Measurements from ENCODE around the gene SLC25A42. TPM values are rescaled to one million over a fixed set of nuclear protein-coding genes. Genes with fewer than 3 reads are reported as not detected.

SLC25A42 gene
- total and polyA plus RNA-seq, 2 donors (not counting 1 experiment from before 2014, with no cell fraction given): 36.5 to 83.9 TPM

DNA sequence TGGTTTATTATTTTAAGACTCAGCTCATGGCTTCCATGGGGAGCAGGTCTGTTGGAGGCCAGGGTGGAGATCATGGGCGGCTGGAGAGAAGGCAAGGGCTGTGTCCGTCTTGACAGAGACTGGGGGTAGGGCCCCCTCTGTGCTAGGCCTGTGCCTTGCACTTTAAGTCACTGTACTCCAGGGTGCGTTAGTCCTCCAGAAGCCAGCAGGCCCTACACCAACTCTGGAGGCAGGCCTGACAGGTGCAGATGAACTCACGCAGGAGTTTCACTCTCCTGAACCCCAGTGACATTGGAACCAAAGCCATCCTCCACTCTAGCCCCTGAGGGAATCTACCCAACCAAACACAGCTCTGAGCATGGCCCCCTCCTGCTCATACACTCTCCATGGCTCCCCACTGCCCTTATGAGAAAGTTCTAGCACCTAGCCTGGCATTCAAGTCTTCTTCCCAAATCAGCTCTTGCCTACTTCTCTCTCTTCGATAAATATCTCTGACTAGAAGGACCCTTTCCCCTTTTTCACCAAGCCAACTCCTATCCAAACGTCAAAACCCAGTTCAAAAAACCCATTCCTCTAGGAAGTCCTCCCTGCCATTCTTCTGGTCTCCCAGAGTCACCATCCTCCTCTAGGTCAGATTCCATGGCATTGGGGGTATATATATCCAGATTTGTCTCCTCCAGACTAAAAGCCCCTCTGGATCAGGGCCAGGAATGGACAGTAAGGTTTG is 91.1 kb downstream of the SLC25A42 start:
- Histone ChIP-seq H3K4me2 (replicated peaks; ENCODE audit: low read depth, low read length, poor library complexity, severe bottlenecking) (peak overlapping the region; percentile 52), H3K9ac (ENCODE audit: low read length) (peak overlapping the region; percentile 3), H3K27ac (ENCODE audit: low read length in 2 of 2) (no peak overlapping the region), H4K20me1 (ENCODE audit: control insufficient read depth, insufficient read depth, low read length, poor library complexity, severe bottlenecking) (no peaks in the 10 kb centered on the region), H2AFZ (ENCODE audit: insufficient read depth, low read depth, low read length, poor library complexity, severe bottlenecking) (no peak overlapping the region), H3K9me3 (ENCODE audit: control extremely low read depth in 1 of 3, control insufficient read depth in 2 of 3, insufficient read depth in 1 of 3, low read length in 2 of 3) (peaks cover 0 to 6% (median 6%) of the 10 kb centered on the region in 3 donors), H3K27me3 (replicated peaks in 1 of 4; ENCODE audit: control extremely low read depth in 1 of 4, control insufficient read depth in 3 of 4, insufficient read depth in 4 of 4, low read length in 3 of 4) (no peaks in the 10 kb centered on the region), H3K4me1 (ENCODE audit: control insufficient read depth in 2 of 2, insufficient read depth in 2 of 2, low read length in 2 of 2) (peaks cover 30 to 56% of the 10 kb centered on the region in 2 donors), H3K79me2 (ENCODE audit: control insufficient read depth, insufficient read depth, low read length) (no peaks in the 10 kb centered on the region), H3K4me3 (ENCODE audit: control extremely low read depth in 1 of 5, extremely low read depth in 1 of 5, insufficient read depth in 1 of 5, low read depth in 2 of 5, low read length in 4 of 5) (peak overlapping the region in 1 of 5 experiments; percentile 10), H3K36me3 (replicated peaks in 1 of 2; ENCODE audit: control extremely low read depth in 1 of 2, control insufficient read depth in 1 of 2, extremely low read depth in 1 of 2, insufficient read depth in 2 of 2, low read length in 1 of 2) (no peaks in the 10 kb centered on the region)
- H3K4me3 Mint-ChIP-seq: peak overlapping the region; percentile 16
- TF ChIP-seq, protein P1, sequence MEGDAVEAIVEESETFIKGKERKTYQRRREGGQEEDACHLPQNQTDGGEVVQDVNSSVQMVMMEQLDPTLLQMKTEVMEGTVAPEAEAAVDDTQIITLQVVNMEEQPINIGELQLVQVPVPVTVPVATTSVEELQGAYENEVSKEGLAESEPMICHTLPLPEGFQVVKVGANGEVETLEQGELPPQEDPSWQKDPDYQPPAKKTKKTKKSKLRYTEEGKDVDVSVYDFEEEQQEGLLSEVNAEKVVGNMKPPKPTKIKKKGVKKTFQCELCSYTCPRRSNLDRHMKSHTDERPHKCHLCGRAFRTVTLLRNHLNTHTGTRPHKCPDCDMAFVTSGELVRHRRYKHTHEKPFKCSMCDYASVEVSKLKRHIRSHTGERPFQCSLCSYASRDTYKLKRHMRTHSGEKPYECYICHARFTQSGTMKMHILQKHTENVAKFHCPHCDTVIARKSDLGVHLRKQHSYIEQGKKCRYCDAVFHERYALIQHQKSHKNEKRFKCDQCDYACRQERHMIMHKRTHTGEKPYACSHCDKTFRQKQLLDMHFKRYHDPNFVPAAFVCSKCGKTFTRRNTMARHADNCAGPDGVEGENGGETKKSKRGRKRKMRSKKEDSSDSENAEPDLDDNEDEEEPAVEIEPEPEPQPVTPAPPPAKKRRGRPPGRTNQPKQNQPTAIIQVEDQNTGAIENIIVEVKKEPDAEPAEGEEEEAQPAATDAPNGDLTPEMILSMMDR (IDR thresholded peaks at IDR 0.05): no peak
- no peak for TF ChIP-seq EZH2 (IDR thresholded peaks at IDR 0.05; ENCODE audit: borderline replicate concordance, insufficient read depth, low read depth, low read length, poor library complexity, severe bottlenecking)
- no peaks in the 10 kb centered on the region for H3K27me3 Mint-ChIP-seq
- ChIA-PET POLR2A (no interaction called here), CTCF (interaction anchor here (1.7 to 5.1 kb wide), 3 partner anchors 8 to 19 kb away, joined by 5 to 63 read pairs (median 26); partner anchors contain the start of gene MEF2B)
- peak overlapping the region; percentile 50 for H3K27ac Mint-ChIP-seq
- peaks cover 3% of the 10 kb centered on the region for H3K9me3 Mint-ChIP-seq (ENCODE audit: insufficient read depth)
- 74% methylated on average over 6 of the region's 6 CpGs for WGBS (ENCODE audit: insufficient coverage)
- ATAC-seq (ENCODE audit: low read depth) (no peak), DNase-seq (no peak)
- intact Hi-C loops (cut with micrococcal nuclease): no loop called here
- peaks cover 60% of the 10 kb centered on the region for H3K4me1 Mint-ChIP-seq
